Activated naive CD4-positive, alpha-beta T cell treated with anti-CD3 and anti-CD28 coated beads, Interleukin-2, amount 50 U/mL, for 24 hours (primary cell): ENCODE results near the gene SLC9A5.

Experiments
- H3K27ac Mint-ChIP-seq: one replicate; pipeline ENCODE4 v1.8.0; 2021; ENCODE audit warnings: mild to moderate bottlenecking, mixed read lengths
- H3K27me3 Mint-ChIP-seq: one replicate; pipeline ENCODE4 v1.8.0; 2021; ENCODE audit warnings: mixed read lengths
- H3K36me3 Mint-ChIP-seq: one replicate; pipeline ENCODE4 v1.8.0; 2021; ENCODE audit warnings: mixed read lengths
- H3K4me1 Mint-ChIP-seq: one replicate; pipeline ENCODE4 v1.8.0; 2021; ENCODE audit warnings: mixed read lengths
- H3K4me3 Mint-ChIP-seq: one replicate; pipeline ENCODE4 v1.8.0; 2021; ENCODE audit warnings: mild to moderate bottlenecking, mixed read lengths
- H3K9me3 Mint-ChIP-seq: one replicate; pipeline ENCODE4 v1.8.0; 2021; ENCODE audit warnings: mixed read lengths

Gene SLC9A5

GRCh38 chr16:67230809-67231660 lies 17.7 kb upstream of the SLC9A5 start:
- Mint-ChIP-seq H3K4me1 (peaks cover 20% of the 10 kb centered on the region), H3K27me3 (no peaks in the 10 kb centered on the region), H3K36me3 (peaks cover 8% of the 10 kb centered on the region), H3K27ac (no peak overlapping the region), H3K4me3 (no peak overlapping the region), H3K9me3 (no peaks in the 10 kb centered on the region)

GRCh38 chr16:67233596-67233995 lies 15.2 kb upstream of the SLC9A5 start:
- Mint-ChIP-seq H3K27ac (no peak overlapping the region), H3K9me3 (no peaks in the 10 kb centered on the region), H3K36me3 (peaks cover 7% of the 10 kb centered on the region), H3K27me3 (no peaks in the 10 kb centered on the region), H3K4me3 (no peak overlapping the region), H3K4me1 (peaks cover 5% of the 10 kb centered on the region)

- H3K27ac Mint-ChIP-seq, result no peak overlapping the region
- peaks cover 5% of the 10 kb centered on the region for H3K4me1 Mint-ChIP-seq
- H3K9me3 Mint-ChIP-seq, result no peaks in the 10 kb centered on the region
- peaks cover 7% of the 10 kb centered on the region for H3K36me3 Mint-ChIP-seq
- no peak overlapping the region for H3K4me3 Mint-ChIP-seq
- H3K27me3 Mint-ChIP-seq, result no peaks in the 10 kb centered on the region
Observed at GRCh38 chr16:67234180-67234597, 14.6 kb upstream of the SLC9A5 start.

DNA sequence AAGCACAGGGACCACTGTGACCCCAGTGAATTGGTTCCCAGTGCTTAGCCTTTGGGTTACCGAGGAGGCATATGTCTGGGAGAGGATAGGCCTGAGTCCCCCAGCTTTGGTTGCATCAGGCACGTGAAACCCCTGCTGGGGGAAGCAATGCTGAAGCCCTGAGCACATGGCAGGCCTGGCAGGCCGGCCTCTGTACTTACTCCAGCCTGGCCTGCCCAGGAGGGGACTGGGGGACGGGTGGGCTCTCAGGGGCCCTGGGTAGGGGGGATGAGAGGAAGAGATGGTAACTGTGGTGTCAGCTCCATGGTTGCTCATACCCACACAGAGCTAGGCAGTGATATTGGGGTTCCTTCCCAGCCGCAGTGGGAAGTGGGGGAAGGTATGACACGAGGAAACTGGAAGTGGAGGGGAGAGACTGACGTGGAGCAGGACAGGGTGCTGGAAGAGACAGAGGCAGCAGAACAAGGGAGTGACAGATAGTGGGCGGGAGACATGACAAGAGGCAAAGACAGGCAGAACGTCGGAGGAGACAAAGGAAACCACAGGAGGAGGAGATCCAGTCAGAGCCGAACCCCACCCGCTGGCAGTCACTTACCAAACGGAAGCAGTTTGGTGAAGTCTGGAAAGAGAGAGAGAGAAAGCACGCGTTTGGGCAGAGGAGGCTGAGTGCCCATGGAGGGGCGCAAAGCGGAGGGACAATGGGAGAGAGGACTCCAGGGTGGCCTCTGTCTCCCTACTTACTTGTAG lies 12.8 kb upstream of the SLC9A5 start:
- Mint-ChIP-seq H3K27ac (peak overlapping the region; percentile 88), H3K9me3 (no peaks in the 10 kb centered on the region), H3K27me3 (no peaks in the 10 kb centered on the region), H3K36me3 (peaks cover 6% of the 10 kb centered on the region), H3K4me1 (peaks cover 8% of the 10 kb centered on the region), H3K4me3 (no peak overlapping the region)

DNA sequence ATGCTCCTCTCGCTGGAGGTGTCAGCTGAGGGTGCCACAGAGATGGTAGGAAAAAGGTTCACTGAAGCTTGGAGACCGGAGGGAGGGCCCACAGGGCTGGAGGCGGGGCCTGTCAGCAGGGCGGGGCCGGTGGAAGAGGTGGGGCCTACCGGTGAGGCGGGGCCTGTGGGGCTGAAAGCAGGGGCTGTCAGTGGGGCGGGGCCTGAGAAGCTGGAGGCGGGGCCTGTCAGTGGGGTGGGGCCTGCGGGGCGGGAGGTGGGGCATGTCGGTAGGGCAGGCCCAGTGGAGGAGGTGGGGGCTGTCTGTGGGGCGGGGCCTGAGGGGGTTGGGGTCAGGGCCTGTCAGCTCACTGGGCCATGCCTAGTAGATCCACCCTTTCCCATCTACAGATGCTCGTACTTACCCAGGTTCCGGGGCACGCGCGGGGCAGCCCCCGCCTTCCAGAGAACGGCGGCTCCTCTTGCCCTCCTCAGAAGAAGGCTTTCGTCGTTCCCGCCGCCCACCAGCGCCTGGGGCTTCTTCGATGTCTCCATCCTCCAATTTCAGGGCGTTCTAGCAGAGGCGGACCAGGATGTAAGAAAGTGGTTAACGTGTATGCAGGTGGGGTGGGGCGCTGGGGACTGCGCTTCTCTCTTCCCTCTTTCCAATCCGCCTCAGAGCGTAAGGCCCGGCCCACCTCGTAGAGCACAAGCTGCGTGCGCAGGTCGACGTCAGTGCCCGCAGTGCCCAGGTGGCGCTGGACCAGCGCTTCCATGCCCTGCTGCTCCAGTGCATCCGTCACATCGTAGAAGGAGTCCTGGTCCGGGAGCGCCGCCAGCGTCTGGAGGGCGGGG lies 12.0 kb upstream of the SLC9A5 start:
- Mint-ChIP-seq H3K4me1 (peaks cover 13% of the 10 kb centered on the region), H3K36me3 (peaks cover 6% of the 10 kb centered on the region), H3K27ac (no peak overlapping the region), H3K9me3 (no peaks in the 10 kb centered on the region), H3K27me3 (no peaks in the 10 kb centered on the region), H3K4me3 (no peak overlapping the region)

GRCh38 chr16:67237396-67238277 lies 11.1 kb upstream of the SLC9A5 start:
- peaks cover 6% of the 10 kb centered on the region for H3K36me3 Mint-ChIP-seq
- H3K27ac Mint-ChIP-seq, result no peak overlapping the region
- H3K4me1 Mint-ChIP-seq, result peaks cover 16% of the 10 kb centered on the region
- no peak overlapping the region for H3K4me3 Mint-ChIP-seq
- H3K9me3 Mint-ChIP-seq, result no peaks in the 10 kb centered on the region
- H3K27me3 Mint-ChIP-seq, result no peaks in the 10 kb centered on the region

DNA sequence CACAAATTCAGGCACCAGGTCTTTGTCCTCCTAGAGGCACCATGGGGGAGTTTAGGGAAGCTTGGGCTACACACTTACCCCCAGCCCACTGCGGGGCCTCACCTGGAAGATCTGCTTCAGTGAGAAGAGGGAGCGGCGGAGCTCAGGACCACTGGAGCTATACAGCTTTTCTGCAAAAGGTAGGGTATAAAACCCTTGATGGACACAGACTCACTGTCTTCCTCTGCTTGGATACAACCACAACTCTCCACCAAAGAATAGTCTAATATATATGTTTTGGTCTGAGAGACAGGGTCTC lies 10.6 kb upstream of the SLC9A5 start:
- H3K27me3 Mint-ChIP-seq, result no peaks in the 10 kb centered on the region
- H3K9me3 Mint-ChIP-seq, result no peaks in the 10 kb centered on the region
- peaks cover 6% of the 10 kb centered on the region for H3K36me3 Mint-ChIP-seq
- no peak overlapping the region for H3K27ac Mint-ChIP-seq
- H3K4me3 Mint-ChIP-seq, result no peak overlapping the region
- H3K4me1 Mint-ChIP-seq, result peaks cover 17% of the 10 kb centered on the region

DNA sequence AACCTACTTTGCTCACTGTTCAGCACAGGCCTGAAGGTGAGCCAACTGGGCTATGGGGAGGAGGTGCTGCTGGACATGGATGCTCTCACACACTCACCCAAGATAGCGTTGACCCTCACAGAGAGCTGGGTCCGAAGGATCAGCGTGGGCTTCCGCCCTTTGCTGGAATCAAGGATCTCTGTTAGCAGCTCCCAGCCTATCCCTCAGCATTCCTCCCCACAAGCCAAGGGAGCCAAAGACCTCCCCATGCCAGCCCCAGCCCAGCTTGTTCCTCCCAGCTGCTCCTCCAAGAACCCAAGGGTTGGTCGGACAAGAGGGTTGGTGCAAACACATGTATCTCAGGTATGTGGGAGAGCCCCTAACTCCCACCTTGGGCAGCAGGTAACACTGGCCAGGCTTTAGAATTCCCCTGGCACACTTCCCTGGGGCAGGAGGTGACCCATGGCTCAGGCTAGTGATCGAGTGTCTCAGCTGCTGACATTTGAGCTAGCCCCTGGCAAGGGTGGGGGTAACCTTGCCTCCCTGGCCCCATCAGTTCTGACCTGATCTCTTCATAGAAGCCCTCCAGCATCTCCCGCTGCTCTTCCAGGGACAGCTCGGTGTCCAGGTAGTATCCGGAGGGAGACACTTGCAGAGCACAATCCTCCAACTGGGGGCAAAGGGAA lies 9.8 kb upstream of the SLC9A5 start:
- Mint-ChIP-seq H3K4me3 (no peak overlapping the region), H3K9me3 (no peaks in the 10 kb centered on the region), H3K36me3 (peaks cover 6% of the 10 kb centered on the region), H3K27me3 (no peaks in the 10 kb centered on the region), H3K4me1 (peaks cover 24% of the 10 kb centered on the region), H3K27ac (no peak overlapping the region)

GRCh38 chr16:67240506-67240905 lies 8.3 kb upstream of the SLC9A5 start:
- no peak overlapping the region for H3K27ac Mint-ChIP-seq
- H3K4me3 Mint-ChIP-seq, result no peak overlapping the region
- H3K36me3 Mint-ChIP-seq, result peaks cover 6% of the 10 kb centered on the region
- no peaks in the 10 kb centered on the region for H3K9me3 Mint-ChIP-seq
- no peaks in the 10 kb centered on the region for H3K27me3 Mint-ChIP-seq
- peaks cover 40% of the 10 kb centered on the region for H3K4me1 Mint-ChIP-seq

DNA sequence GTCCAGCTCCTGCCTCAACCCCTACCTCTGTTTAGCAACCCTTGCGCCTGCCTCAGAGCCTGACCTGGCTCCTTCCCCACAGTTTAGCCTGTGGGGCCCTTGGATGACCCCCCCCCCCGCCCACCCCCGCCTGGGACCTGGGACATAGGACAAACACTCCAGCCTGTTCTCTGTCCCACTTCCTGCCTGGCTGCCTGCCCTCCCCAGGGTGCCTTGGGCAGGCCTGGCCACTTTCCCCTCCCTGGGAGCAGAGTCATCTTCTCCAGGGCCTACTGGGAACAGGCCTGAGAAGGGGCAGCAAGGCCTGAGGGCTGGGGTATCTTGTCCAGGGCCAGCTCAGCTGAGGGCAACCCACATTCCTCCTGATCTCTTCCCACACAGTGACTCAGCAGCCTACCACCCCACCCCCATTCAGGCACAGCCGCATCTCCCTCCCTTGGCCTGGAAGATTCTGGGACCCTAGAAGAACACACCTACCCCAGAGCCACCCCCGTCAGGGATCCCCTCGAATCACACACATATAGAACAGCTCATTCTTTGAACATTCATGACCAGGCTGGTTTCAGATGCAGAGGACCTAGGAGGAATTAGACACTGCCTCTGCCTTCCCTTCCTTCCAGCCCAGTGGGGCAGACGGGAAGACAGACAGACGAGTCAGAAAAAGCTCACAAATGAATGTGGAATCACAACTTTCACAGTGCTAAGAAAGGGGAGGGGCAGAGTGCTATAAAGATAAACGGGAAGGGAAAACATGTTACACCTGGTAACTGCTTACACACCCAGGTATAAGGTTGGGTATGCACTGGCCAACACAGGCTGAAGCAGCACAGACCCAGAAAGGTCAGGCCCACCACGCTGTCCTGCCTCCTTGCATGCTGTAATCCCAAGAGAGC lies 7.5 kb upstream of the SLC9A5 start:
- peak overlapping the region; percentile 90 for H3K27ac Mint-ChIP-seq
- H3K4me3 Mint-ChIP-seq, result no peak overlapping the region
- peaks cover 37% of the 10 kb centered on the region for H3K4me1 Mint-ChIP-seq
- no peaks in the 10 kb centered on the region for H3K27me3 Mint-ChIP-seq
- peaks cover 2% of the 10 kb centered on the region for H3K36me3 Mint-ChIP-seq
- no peaks in the 10 kb centered on the region for H3K9me3 Mint-ChIP-seq

DNA sequence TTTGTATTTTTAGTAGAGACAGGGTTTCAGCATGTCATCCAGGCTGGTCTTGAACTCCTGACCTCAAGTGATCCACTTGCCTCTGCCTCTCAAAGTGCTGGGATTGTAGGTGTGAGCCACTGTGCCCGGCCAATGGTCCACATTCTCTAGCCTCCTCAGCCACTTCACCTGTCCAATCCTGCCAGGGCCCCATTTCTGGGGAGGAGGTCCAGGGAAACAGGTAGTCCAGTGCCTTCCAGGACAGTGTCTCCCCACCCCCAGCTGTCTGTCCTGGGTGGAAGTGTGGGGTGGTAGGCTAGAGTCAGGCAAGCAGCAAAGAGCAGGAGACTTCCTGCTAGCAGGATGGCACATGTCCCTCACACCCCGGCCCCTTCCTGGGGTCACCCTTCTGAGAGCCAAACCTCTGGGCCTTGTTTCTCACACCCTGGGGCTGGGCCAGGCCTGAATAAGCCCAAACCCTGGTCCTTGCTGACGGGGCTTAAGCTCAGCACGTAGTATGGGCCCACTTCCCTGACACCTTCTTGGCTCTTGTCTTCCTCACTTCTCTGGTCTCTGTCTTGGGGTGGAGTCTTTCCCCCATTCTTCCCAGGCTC lies 6.5 kb upstream of the SLC9A5 start:
- Mint-ChIP-seq H3K9me3 (no peaks in the 10 kb centered on the region), H3K4me3 (no peak overlapping the region), H3K4me1 (peaks cover 36% of the 10 kb centered on the region), H3K36me3 (no peaks in the 10 kb centered on the region), H3K27ac (peak overlapping the region; percentile 80), H3K27me3 (no peaks in the 10 kb centered on the region)

GRCh38 chr16:67243481-67243880 lies 5.3 kb upstream of the SLC9A5 start:
- no peaks in the 10 kb centered on the region for H3K27me3 Mint-ChIP-seq
- peak overlapping the region; percentile 98 for H3K27ac Mint-ChIP-seq
- H3K9me3 Mint-ChIP-seq, result no peaks in the 10 kb centered on the region
- no peaks in the 10 kb centered on the region for H3K36me3 Mint-ChIP-seq
- peaks cover 46% of the 10 kb centered on the region for H3K4me1 Mint-ChIP-seq
- H3K4me3 Mint-ChIP-seq, result no peak overlapping the region

DNA sequence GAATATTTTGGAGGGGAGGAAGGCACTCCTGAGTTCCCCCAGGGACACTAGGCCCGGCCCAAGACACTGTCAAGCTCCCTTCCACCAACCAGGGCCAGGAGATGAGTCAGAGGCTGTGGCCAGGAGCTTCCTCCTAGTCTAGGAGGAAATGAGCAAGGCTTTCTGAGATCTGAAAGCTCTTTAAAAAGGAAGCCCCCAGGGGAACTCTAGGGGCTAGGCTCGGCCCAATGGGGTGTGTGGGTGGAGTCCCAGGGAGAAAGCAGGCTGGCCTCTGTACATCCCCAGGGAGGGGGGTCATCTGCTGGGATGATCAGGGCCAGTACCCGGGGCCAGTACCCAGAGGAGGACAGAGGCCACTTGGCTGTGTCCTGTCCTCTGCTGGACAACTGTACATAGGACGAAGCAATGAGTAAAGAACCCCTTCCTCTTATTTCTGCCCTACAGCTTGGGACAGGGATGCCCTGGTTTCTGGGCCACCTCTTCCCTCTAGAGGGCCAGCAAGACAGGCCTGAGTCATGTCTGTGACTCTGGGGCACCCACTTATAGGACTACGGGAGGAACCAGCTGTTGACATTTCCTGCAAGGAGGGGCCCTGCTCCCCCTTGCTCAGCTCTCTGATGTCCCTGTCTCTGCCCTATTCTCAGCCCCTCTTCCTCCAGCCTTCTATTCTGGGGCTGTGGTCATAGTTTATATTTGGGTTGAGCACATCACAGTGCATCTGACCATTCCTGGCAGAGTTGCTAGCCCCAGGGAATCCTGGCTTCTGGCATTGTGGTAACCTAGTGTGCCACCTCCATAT lies 4.2 kb upstream of the SLC9A5 start:
- H3K4me3 Mint-ChIP-seq, result peak overlapping the region; percentile 86
- H3K4me1 Mint-ChIP-seq, result peaks cover 51% of the 10 kb centered on the region
- peak overlapping the region; percentile 98 for H3K27ac Mint-ChIP-seq
- no peaks in the 10 kb centered on the region for H3K36me3 Mint-ChIP-seq
- H3K9me3 Mint-ChIP-seq, result no peaks in the 10 kb centered on the region
- no peaks in the 10 kb centered on the region for H3K27me3 Mint-ChIP-seq
